ENCODE results near the gene KCNK5. TPM values are rescaled to one million over a fixed set of nuclear protein-coding genes. Genes with fewer than 3 reads are reported as not detected.

Gene KCNK5
- total and polyA plus RNA-seq, 9 of the 15 experiments (the other 6 are each of a cell fraction or from before 2014, with no cell fraction given) = 1.5 to 45.8 (median 25.8) TPM

- ChIA-PET POLR2A (interaction anchor here (0.6 to 4.6 kb wide), 9 partner anchors 10 to 25 kb away, joined by 3 to 33 read pairs (median 3); partner anchors contain the start of gene KCNK5), CTCF (ENCODE audit: low intra/inter-chr PET ratio) (no interaction called here)
- FAIRE-seq = no peak
Measured at GRCh38 chr6:39204160-39204495, 25.1 kb downstream of the KCNK5 start.

More at GRCh38 chr6:39204160-39204495, 25.1 kb downstream of the KCNK5 start:
- Histone ChIP-seq H4K20me1 (replicated peaks; ENCODE audit: control insufficient read depth, insufficient read depth, low read length) (peaks cover 96% of the 10 kb centered on the region), H3K27ac (ENCODE audit: extremely low read depth, low read depth, low read length) (no peak overlapping the region), H3K27me3 (ENCODE audit: control insufficient read depth in 2 of 2, insufficient read depth in 2 of 2, low read length in 2 of 2) (no peaks in the 10 kb centered on the region), H3K9me1 (ENCODE audit: control insufficient read depth, insufficient read depth, low read length) (peaks cover 55% of the 10 kb centered on the region), H3K79me2 (ENCODE audit: control insufficient read depth, insufficient read depth, low read length) (peaks cover 99% of the 10 kb centered on the region), H3K4me3 (no peak overlapping the region), H3K9ac (ENCODE audit: insufficient read depth in 1 of 2, low read depth in 2 of 2, low read length in 2 of 2) (peak overlapping the region in 1 of 2 experiments; percentile 70; a peak in 2 of 4 replicates), H3K4me2 (ENCODE audit: insufficient read depth, low read length) (no peak overlapping the region), H2AFZ (ENCODE audit: low read depth, low read length) (no peak overlapping the region), H3K36me3 (ENCODE audit: control insufficient read depth, insufficient read depth, low read length) (peaks cover 90% of the 10 kb centered on the region; the same call in 2 of the 3 replicates), H3K4me1 (replicated peaks in 1 of 2; ENCODE audit: control insufficient read depth in 2 of 2, insufficient read depth in 2 of 2, low read length in 2 of 2) (peaks cover 45 to 51% of the 10 kb centered on the region in 2 experiments), H3K9me3 (replicated peaks; ENCODE audit: control insufficient read depth, insufficient read depth, low read depth, low read length) (no peaks in the 10 kb centered on the region)
- intact Hi-C loops (cut with micrococcal nuclease) = no loop called here
- TF ChIP-seq ZBTB17 (CRISPR knock-in tag; IDR thresholded peaks at IDR 0.05) (peak; percentile 96), PCBP2 (IDR thresholded peaks at IDR 0.05; ENCODE audit: low read depth, low read length, poor library complexity, severe bottlenecking) (no peak), MLLT1 (IDR thresholded peaks at IDR 0.05) (peak in 1 of 2 experiments; percentile 92; a peak in 2 of 4 replicates), REST (IDR thresholded peaks at IDR 0.05; ENCODE audit: borderline replicate concordance) (peak; percentile 17; the same call in 1 of the 2 replicates), REST (CRISPR knock-in tag; IDR thresholded peaks at IDR 0.05; ENCODE audit: low read depth) (no peak), RCOR1 (IDR thresholded peaks at IDR 0.05; ENCODE audit: borderline replicate concordance in 1 of 2, low read depth in 2 of 2, low read length in 2 of 2) (peak in 1 of 2 experiments; percentile 16; a peak in 1 of 4 replicates), L3MBTL2 (IDR thresholded peaks at IDR 0.05) (peak; percentile 55; the same call in 1 of the 2 replicates), ZNF354B (CRISPR knock-in tag; IDR thresholded peaks at IDR 0.05) (no peak), MAFK (IDR thresholded peaks at IDR 0.05; ENCODE audit: low read length) (no peak)
- DNase-seq (ENCODE audit: extremely low read depth in 1 of 4, low spot score in 3 of 4) = no peak
- in situ Hi-C loops (cut with MboI) = no loop called here
- WGBS (ENCODE audit: insufficient coverage, low coverage, missing lambda C conversion rate) = 48% methylated on average over 4 of the region's 4 CpGs
- peak; percentile 37 for ATAC-seq
- BruUV-seq (replicated peaks) = no TSS peak
